HG02938 (cell line): ENCODE results near the gene SEC24C.
"Not testable (repeated sequence)": the region's sequence is repeated elsewhere in the genome, so short reads cannot be mapped to it uniquely, and the experiment has no call there.

Experiments
- ATAC-seq: cut with Tn5 transposase; IDR thresholded peaks from one replicate; pipeline ENCODE4 v1.9.1; 2021; ENCODE audit warnings: mild to moderate bottlenecking, moderate library complexity; ENCODE audit not compliant: unreplicated experiment

SEC24C gene

DNA sequence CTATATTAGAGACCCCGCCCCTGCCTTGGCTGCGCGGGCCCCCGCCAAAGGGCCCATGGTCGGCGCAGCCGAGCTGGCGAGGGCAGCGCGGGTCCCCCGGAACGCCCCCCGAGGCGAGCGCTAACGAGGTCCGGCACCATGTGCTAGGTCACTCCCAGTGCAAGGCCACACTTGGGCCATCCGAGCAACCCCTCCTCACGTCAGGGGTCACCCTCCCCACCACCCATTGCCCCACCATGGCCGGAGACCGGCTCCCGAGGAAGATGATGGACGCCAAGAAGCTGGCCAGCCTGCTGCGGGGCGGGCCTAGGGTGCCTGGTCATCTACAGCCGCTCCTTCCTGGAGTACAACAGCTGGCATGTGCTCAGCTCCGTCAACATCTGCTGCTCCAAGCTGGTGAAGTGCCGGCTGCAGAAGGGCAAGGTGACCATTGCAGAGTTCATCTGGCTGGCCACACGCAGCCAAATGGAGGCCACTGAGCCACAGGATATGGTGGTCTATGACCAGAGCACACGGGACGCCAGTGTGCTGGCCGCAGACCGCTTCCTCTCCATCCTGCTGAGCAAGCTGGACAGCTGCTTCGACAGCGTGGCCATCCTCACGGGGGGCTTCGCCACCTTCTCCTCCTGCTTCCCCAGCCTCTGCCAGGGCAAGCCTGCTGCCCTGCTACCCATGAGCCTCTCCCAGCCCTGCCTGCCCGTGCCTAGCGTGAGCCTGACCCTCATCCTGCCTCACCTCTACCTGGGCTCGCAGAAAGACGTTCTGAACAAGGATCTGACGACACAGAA is 12.4 kb upstream of the SEC24C start:
- no peak for ATAC-seq

DNA sequence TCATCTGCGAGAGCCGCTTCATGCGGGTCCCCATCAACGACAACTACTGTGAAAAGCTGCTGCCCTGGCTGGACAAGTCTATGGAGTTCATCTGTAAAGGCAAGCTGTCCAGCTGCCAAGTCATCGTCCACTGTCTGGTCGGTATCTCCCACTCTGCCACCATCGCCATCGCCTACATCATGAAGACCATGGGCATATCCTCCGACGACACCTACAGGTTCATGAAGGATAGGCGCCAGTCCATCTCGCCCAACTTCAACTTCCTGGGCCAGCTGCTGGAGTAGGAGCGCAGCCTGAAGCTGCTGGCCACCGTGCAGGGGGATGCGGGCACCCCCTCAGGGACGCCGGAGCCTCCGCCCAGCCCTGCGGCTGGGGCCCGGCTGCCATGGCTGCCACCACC is 11.7 kb upstream of the SEC24C start:
- ATAC-seq, result no peak

DNA sequence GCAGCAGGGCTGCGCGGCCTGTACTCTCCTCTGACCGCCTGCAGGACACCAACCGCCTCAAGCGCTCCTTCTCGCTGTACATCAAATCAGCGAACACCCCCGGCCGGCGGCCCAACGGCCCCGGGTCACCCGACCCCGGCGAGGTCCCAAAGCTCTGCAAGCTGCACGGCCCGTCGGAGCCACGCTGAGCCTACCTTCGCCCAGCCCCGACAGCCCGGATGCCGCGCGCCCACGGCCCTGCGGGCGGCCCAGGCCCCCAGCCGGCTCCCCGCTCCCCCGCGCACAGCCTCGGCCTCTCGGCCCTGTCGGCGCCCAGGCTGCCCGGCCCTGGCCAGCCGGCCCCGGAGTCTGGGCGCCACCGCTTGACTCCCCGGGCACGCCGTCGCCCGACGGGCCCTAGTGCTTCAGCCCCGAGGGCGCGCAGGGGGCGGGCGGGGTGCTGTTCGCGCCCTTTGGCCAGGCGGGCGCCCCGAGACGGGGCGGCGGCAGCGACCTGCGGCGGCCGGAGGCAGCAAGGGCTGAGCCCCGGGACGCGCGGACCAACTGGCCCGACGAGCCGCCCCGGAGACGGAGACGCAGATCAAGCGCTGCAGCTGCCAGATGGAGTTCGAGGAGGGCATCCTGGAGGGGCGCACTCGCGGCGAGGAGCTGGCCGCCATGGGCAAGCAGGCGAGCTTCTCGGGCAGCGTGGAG is 11.1 kb upstream of the SEC24C start:
- no peak for ATAC-seq

DNA sequence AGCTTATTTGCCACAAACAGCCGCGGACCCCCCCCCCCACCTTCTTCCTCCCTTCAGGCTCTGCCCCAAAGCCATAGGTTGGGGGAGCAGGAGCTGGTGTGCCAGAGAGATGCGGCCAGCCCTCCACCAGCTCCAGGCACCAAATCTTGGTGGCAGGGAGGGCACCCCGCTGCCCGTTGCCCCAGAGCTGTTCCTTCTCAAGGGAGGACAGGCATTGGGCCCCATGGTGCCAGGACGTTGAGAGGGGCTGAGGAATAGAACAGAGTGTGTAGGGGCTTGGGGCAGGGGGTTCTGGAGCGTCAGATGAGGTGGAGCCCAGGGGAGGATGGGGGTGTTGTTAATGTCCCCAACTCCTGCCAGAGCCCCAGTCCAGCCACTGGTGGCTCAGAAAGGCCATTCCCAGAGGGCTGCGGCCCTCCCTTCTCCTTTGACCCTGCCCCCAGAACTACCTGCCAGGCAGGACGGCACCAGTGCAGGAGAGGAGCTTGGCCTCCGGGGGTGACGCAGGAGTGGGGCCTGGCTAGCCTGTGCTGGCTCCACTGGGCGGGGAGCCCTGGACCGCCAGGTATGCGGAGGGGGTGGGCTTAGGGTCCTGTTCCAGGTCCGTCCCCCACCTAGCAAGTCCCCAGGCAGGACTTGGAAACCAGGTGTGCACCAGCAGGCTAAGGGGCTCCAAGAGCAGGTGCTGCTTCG is 10.0 kb upstream of the SEC24C start:
- ATAC-seq, result no peak

DNA sequence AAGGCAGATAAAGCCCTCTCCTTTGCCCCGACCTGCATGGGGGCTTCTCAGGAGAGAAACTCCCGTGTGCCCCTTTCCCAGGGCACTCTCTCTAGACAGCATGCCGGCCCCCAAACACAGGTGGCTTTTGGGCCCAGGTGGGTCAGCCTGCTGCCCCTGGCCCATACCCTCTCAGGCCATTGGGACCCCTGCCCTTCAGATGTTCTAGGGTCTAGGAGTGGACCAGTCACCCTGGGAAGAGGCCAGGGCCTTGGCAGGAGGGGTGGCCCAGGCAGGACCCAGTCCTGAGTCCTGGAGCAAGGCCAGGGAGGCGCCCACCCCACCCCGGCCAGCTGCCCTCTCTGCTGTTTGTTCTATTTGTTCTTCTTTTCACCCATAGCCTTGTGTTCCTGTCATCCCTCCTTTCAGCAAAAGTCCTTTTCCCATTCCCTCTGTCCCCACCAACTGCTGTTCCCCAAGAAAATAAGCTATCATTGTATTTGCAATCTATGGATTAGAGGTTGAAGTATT is 9.3 kb upstream of the SEC24C start:
- ATAC-seq, result no peak

GRCh38 chr10:73740501-73741254 is 3.5 kb upstream of the SEC24C start:
- not testable (repeated sequence) for ATAC-seq

DNA sequence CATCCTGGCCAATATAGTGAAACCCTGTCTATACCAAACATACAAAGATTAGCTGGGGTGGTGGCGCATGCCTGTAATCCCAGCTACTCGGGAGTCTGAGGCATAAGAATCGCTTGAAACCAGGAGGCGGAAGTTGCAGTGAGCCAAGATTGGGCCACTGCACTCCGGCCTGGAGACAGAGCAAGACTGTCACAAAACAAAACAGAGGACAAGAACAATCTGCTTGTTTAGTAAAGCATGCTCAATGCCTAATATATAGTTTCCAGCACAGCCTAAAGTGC is 1.8 kb upstream of the SEC24C start:
- ATAC-seq, result no peak

DNA sequence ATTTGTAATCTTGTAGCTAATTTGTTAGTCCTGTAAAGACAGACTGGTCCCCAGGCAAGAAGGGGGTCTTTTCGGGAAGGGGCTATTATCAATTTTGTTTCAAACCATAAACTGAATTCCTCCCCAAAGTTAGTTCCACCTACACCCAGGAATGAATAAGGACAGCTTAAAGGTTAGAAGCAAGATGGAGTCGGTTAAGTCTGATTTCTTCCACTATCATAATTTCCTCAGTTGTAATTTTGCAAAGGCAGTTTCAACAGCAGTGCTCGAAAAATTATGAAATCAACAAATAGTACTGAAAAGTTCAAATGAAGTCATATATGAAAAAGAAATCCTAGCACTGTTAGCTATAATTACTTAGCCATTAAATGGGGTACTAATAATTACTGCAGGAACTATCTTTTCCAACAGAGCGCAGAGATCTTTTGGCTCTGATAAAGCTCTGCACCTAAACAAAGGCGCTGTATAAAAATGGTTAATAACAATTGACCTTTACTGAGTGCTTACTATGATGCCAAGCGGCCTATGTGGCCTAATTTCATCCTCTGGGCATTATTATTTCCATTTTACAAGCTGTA is 756 bp upstream of the SEC24C start:
- ATAC-seq, result no peak

GRCh38 chr10:73744664-73744975 is 448 bp downstream of the SEC24C start:
- peak; percentile 33 for ATAC-seq

GRCh38 chr10:73746721-73747120 is 2.5 kb downstream of the SEC24C start:
- no peak for ATAC-seq

DNA sequence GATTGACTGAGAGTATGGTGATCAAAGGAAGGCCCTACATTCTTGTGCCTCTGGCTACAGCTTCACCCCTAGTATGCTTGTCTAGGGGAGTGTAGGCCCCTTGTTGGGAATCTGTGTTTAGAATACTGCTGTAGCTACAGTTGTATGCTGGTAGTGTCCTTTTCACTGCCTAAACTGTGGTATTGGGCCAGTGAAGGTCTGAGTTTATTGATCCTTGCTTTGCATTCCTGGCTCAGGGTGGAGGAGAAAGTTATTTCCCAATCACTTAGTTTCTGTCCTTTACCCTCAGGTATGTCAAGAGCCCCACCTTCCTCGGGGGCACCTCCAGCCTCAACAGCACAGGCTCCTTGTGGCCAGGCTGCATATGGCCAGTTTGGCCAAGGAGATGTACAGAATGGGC is 6.6 kb downstream of the SEC24C start:
- no peak for ATAC-seq

GRCh38 chr10:73756183-73756582 is 12.0 kb downstream of the SEC24C start:
- ATAC-seq, result no peak

DNA sequence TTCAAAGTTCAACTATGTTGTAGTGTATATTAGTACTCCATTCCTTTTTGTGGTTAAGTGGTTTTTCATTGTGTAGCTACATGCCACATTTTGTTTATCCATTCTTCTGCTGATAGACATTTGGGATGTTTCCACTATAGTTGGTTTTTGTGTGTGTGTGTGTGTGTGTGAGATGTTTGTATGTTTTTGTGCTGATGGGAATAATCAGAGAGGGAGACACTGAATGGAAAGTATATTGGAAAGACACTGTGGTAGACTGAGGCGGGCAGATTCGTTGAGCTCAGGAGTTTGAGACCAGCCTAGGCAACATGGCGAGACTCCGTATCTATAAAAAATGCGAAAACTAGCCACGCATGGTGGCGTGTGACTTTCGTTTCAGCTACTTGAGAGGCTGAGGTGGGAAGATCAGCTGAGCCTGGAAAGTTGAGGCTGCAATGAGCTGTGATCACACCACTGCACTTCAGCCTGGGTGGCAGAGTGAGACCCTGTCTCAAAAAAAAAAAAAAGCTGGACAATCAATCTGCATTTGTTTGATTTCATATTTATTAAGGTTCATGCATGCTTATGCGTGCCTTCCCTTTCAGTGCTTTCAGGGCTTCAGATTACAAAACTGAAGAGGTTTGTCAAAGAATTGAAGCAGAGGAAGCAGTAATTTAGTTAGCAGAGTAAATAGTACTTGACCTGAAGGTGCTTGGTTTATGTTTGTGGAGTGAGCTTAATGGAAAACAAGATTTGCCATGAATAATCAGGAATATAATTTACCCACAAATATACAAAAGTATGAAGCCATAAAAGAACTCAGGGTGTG is 14.7 kb downstream of the SEC24C start:
- ATAC-seq, result no peak

DNA sequence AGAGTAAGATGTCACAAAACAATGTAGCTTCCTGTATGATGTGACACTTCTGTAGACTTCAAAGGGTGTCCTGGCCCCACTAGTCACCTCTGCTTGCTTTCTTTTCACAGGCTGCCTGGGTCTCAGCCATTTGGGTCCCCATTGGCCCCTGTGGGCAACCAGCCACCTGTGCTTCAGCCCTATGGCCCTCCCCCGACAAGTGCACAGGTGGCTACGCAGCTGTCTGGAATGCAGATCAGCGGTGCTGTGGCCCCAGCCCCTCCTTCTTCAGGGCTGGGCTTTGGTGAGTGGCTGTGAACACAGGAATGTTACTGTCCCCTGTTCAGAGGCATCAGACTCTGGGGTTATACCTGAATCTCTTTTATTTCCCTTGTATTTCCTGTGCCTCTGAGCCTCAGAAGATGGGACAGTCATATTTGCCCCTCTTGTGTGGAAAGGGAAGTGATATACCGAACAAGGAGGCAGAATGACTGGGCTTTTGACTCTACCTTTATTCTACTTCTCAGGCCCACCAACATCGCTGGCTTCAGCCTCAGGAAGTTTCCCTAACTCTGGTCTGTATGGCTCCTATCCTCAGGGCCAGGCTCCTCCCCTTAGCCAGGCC is 15.4 kb downstream of the SEC24C start:
- ATAC-seq, result no peak

DNA sequence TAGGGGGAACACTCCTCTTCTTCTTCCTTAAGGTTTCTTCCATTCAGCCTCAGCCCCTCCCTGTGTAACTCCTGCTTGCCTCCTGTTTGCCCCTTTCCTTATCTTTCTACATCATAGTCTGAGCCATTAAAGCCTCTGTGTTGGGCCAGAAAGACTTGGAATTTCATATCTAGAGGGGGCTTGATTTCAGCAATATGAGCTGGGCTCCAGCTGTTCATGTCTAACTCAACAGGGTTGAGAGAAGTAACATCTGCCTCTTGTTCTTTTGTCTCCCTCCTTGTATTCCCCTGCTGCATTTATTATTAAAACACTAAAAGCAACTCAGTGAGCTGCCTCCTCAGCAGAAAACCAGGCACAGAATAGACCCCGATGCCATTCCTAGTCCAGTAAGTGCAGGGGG is 17.6 kb downstream of the SEC24C start:
- no peak for ATAC-seq

- ATAC-seq, result no peak
Measured at GRCh38 chr10:73762915-73763314, 18.7 kb downstream of the SEC24C start.

DNA sequence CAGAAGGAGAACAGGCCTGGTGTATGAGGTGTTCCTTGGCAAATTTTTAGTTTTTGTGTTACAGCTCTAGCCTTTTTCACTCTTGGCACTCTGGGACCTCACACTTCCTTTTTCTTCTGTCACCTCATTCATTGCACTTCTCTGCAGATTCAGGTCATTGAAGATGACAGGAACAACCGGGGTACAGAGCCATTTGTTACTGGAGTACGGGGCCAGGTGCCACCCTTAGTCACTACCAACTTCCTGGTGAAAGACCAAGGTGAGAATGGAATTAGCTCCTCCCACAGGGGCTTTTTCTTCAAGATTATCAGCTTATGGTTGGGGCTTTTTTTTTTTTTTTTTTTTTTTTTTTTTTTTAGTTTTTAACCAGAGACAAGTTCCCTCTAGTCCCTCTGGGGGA is 19.2 kb downstream of the SEC24C start:
- ATAC-seq, result no peak

DNA sequence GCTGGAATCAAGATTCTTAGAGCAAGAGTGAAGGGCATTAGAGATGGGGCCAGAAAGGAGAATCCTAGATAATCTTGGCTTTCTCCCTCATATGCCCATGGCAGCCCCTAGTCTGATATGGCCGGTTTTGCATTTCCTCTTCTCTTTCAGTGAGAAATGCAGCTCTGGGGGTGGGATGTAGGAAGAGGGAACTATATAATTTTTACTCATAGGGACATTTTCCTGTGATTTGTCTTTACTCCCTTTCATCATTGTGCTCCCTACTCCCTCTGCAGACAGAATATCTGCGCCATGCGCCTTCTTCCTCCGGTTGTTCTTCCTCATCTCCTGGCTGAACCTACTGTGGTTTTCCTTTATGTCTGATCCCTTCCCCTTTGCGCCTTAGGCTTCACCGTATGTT is 20.9 kb downstream of the SEC24C start:
- no peak for ATAC-seq

DNA sequence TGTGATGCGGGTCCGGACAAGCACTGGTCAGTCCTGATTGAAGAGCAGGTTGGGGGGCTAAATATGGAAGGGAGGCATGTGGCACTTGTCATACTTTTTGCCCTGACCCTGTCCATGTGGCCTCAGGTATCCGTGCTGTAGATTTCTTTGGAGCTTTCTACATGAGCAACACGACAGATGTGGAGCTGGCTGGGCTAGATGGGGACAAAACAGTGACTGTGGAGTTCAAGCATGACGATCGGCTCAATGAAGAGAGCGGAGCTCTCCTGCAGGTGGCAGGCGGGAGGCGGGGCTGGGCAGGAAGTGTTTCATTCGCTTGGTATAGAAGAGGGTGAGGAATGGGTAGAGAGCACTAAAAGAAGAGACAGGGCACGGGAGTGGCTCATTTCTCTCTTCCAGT is 24.7 kb downstream of the SEC24C start:
- ATAC-seq, result no peak

GRCh38 chr10:73769396-73769795 is 25.2 kb downstream of the SEC24C start:
- no peak for ATAC-seq
